IPS-15b (cell line): ENCODE measurements around the gene FAM149A.

Experiments
- H3K27me3 ChIP-seq: one replicate; pipeline ENCODE4 v1.6.1; 2013; ENCODE audit warnings: low read length; ENCODE audit not compliant: control insufficient read depth, insufficient read depth
- H3K36me3 ChIP-seq: one replicate; pipeline ENCODE4 v1.6.1; 2013; ENCODE audit warnings: low read length; ENCODE audit not compliant: control insufficient read depth, insufficient read depth
- H3K4me1 ChIP-seq: one replicate; pipeline ENCODE4 v1.6.1; 2013; ENCODE audit warnings: mild to moderate bottlenecking, low read length; ENCODE audit not compliant: control insufficient read depth, insufficient read depth
- H3K4me3 ChIP-seq: one replicate; pipeline ENCODE4 v1.5.1; 2013; ENCODE audit warnings: low read depth, low read length
- H3K9ac ChIP-seq: one replicate; pipeline ENCODE4 v1.6.1; 2013; ENCODE audit warnings: low read depth, mild to moderate bottlenecking, low read length
- H3K9me3 ChIP-seq: one replicate; pipeline ENCODE4 v1.6.1; 2013; ENCODE audit warnings: mild to moderate bottlenecking, low read length; ENCODE audit not compliant: control insufficient read depth, insufficient read depth

FAM149A gene

GRCh38 chr4:186104114-186104889 is at the start of gene FAM149A:
Gene FAM149A, plus strand, starts transcription at chr4:186104704.
- H3K9ac ChIP-seq = no peak within 1 kb of the TSS
- H3K36me3 ChIP-seq = no peaks in the 10 kb centered on the region
- peak within 1 kb of the TSS; percentile 50 for H3K4me3 ChIP-seq
- peaks cover 29% of the 10 kb centered on the region for H3K27me3 ChIP-seq
- no peaks in the 10 kb centered on the region for H3K9me3 ChIP-seq
- peaks cover 5% of the 10 kb centered on the region for H3K4me1 ChIP-seq

- H3K4me3 ChIP-seq = no peak overlapping the region
- H3K9me3 ChIP-seq = no peaks in the 10 kb centered on the region
- no peak overlapping the region for H3K9ac ChIP-seq
- H3K36me3 ChIP-seq = peaks cover 2% of the 10 kb centered on the region
- no peaks in the 10 kb centered on the region for H3K4me1 ChIP-seq
- no peaks in the 10 kb centered on the region for H3K27me3 ChIP-seq
These were observed 46.1 kb upstream of the FAM149A start for GRCh38 chr4:186058253-186058979.

- H3K9ac ChIP-seq = no peak overlapping the region
- no peaks in the 10 kb centered on the region for H3K4me1 ChIP-seq
- no peak overlapping the region for H3K4me3 ChIP-seq
- peaks cover 2% of the 10 kb centered on the region for H3K36me3 ChIP-seq
- no peaks in the 10 kb centered on the region for H3K27me3 ChIP-seq
- H3K9me3 ChIP-seq = no peaks in the 10 kb centered on the region
These were observed 45.6 kb upstream of the FAM149A start for GRCh38 chr4:186058980-186059316.

- no peaks in the 10 kb centered on the region for H3K27me3 ChIP-seq
- H3K4me3 ChIP-seq = no peak overlapping the region
- H3K36me3 ChIP-seq = no peaks in the 10 kb centered on the region
- no peaks in the 10 kb centered on the region for H3K9me3 ChIP-seq
- no peaks in the 10 kb centered on the region for H3K4me1 ChIP-seq
- no peak overlapping the region for H3K9ac ChIP-seq
These were observed 42.6 kb upstream of the FAM149A start for GRCh38 chr4:186061921-186062320.

GRCh38 chr4:186067757-186068385 is 36.6 kb upstream of the FAM149A start:
- Histone ChIP-seq H3K36me3 (no peaks in the 10 kb centered on the region), H3K4me3 (no peak overlapping the region), H3K27me3 (no peaks in the 10 kb centered on the region), H3K4me1 (peaks cover 13% of the 10 kb centered on the region), H3K9me3 (no peaks in the 10 kb centered on the region), H3K9ac (no peak overlapping the region)

- Histone ChIP-seq H3K9me3 (no peaks in the 10 kb centered on the region), H3K9ac (no peak within 1 kb of the TSS), H3K4me1 (peaks cover 13% of the 10 kb centered on the region), H3K36me3 (no peaks in the 10 kb centered on the region), H3K4me3 (no peak within 1 kb of the TSS), H3K27me3 (no peaks in the 10 kb centered on the region)
These were observed 35.7 kb upstream of the FAM149A start, which contains the start of gene TLR3 for GRCh38 chr4:186068581-186069348. Gene TLR3, plus strand, starts transcription at chr4:186069156. Its CDS starts 7,464 bp downstream, at chr4:186076620.

- H3K27me3 ChIP-seq = no peaks in the 10 kb centered on the region
- H3K9ac ChIP-seq = no peak overlapping the region
- H3K36me3 ChIP-seq = no peaks in the 10 kb centered on the region
- no peaks in the 10 kb centered on the region for H3K9me3 ChIP-seq
- H3K4me1 ChIP-seq = peaks cover 13% of the 10 kb centered on the region
- H3K4me3 ChIP-seq = no peak overlapping the region
These were observed 34.8 kb upstream of the FAM149A start for GRCh38 chr4:186069729-186070128.

GRCh38 chr4:186072516-186072915 is 32.0 kb upstream of the FAM149A start:
- Histone ChIP-seq H3K9me3 (no peaks in the 10 kb centered on the region), H3K9ac (no peak overlapping the region), H3K4me1 (peaks cover 13% of the 10 kb centered on the region), H3K36me3 (no peaks in the 10 kb centered on the region), H3K27me3 (no peaks in the 10 kb centered on the region), H3K4me3 (no peak overlapping the region)

- no peak overlapping the region for H3K9ac ChIP-seq
- no peaks in the 10 kb centered on the region for H3K9me3 ChIP-seq
- no peaks in the 10 kb centered on the region for H3K27me3 ChIP-seq
- no peak overlapping the region for H3K4me3 ChIP-seq
- H3K4me1 ChIP-seq = peaks cover 5% of the 10 kb centered on the region
- no peaks in the 10 kb centered on the region for H3K36me3 ChIP-seq
These were observed 30.3 kb upstream of the FAM149A start for GRCh38 chr4:186074189-186074588.

GRCh38 chr4:186078981-186079638 is 25.4 kb upstream of the FAM149A start:
- Histone ChIP-seq H3K9me3 (no peaks in the 10 kb centered on the region), H3K4me3 (no peak overlapping the region), H3K9ac (no peak overlapping the region)

GRCh38 chr4:186079694-186080093 is 24.8 kb upstream of the FAM149A start:
- Histone ChIP-seq H3K27me3 (no peaks in the 10 kb centered on the region), H3K9ac (no peak overlapping the region), H3K4me1 (peaks cover 11% of the 10 kb centered on the region), H3K4me3 (no peak overlapping the region), H3K36me3 (no peaks in the 10 kb centered on the region), H3K9me3 (no peaks in the 10 kb centered on the region)

More at GRCh38 chr4:186078981-186079638, 25.4 kb upstream of the FAM149A start:
- H3K36me3 ChIP-seq = no peaks in the 10 kb centered on the region
- peaks cover 11% of the 10 kb centered on the region for H3K4me1 ChIP-seq
- H3K27me3 ChIP-seq = no peaks in the 10 kb centered on the region
